Measurements from ENCODE around the gene SH3PXD2B. TPM values are rescaled to one million over a fixed set of nuclear protein-coding genes. Genes with fewer than 3 reads are reported as not detected.

SH3PXD2B gene
- total and polyA plus RNA-seq, 2 donors (not counting 1 experiment from before 2014, with no cell fraction given) = not detected

DNA sequence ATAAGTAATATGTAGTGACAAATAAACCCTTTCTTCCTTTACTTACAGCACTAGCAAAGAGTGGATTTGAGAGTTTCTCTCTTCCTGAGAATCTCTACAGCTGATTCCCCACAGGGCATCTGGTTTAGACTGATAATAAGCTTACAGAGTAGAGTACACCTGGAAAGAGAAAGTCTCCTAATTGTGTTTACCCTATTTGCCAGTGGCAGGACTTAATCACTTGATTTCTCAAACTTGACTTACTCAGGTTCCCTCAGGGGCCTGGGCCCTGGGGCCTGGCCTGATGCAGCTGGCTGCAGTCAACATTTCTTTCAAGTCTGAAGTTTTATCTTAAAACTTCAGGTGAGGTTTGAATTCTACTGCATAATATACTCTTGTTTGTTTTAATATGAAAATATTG is 132.7 kb downstream of the SH3PXD2B start:
- TF ChIP-seq, protein P1, sequence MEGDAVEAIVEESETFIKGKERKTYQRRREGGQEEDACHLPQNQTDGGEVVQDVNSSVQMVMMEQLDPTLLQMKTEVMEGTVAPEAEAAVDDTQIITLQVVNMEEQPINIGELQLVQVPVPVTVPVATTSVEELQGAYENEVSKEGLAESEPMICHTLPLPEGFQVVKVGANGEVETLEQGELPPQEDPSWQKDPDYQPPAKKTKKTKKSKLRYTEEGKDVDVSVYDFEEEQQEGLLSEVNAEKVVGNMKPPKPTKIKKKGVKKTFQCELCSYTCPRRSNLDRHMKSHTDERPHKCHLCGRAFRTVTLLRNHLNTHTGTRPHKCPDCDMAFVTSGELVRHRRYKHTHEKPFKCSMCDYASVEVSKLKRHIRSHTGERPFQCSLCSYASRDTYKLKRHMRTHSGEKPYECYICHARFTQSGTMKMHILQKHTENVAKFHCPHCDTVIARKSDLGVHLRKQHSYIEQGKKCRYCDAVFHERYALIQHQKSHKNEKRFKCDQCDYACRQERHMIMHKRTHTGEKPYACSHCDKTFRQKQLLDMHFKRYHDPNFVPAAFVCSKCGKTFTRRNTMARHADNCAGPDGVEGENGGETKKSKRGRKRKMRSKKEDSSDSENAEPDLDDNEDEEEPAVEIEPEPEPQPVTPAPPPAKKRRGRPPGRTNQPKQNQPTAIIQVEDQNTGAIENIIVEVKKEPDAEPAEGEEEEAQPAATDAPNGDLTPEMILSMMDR (IDR thresholded peaks at IDR 0.05) = no peak
- TF ChIP-seq EZH2 (IDR thresholded peaks at IDR 0.05; ENCODE audit: borderline replicate concordance, insufficient read depth, low read depth, low read length, poor library complexity, severe bottlenecking) = no peak
- peaks cover 0 to 5% of the 10 kb centered on the region in 2 donors for H3K4me1 ChIP-seq (ENCODE audit: control insufficient read depth in 2 of 2, insufficient read depth in 2 of 2, low read length in 2 of 2)
- H3K9ac ChIP-seq (ENCODE audit: low read length) = no peak overlapping the region

GRCh38 chr5:172319708-172320441 is 134.4 kb downstream of the SH3PXD2B start:
- DNase-seq (no peak), ATAC-seq (ENCODE audit: low read depth) (no peak)
- 100% methylated on average over 2 of the region's 4 CpGs for WGBS (ENCODE audit: insufficient coverage)
- Histone ChIP-seq H2AFZ (ENCODE audit: insufficient read depth, low read depth, low read length, poor library complexity, severe bottlenecking) (no peak overlapping the region), H3K4me1 (ENCODE audit: control insufficient read depth in 2 of 2, insufficient read depth in 2 of 2, low read length in 2 of 2) (peaks cover 0 to 5% of the 10 kb centered on the region in 2 donors), H3K4me3 (ENCODE audit: control extremely low read depth in 1 of 5, extremely low read depth in 1 of 5, insufficient read depth in 1 of 5, low read depth in 2 of 5, low read length in 4 of 5) (no peak overlapping the region), H3K79me2 (ENCODE audit: control insufficient read depth, insufficient read depth, low read length) (no peaks in the 10 kb centered on the region), H3K9me3 (ENCODE audit: control extremely low read depth in 1 of 3, control insufficient read depth in 2 of 3, insufficient read depth in 1 of 3, low read length in 2 of 3) (no peaks in the 10 kb centered on the region), H3K27me3 (replicated peaks in 1 of 4; ENCODE audit: control extremely low read depth in 1 of 4, control insufficient read depth in 3 of 4, insufficient read depth in 4 of 4, low read length in 3 of 4) (no peaks in the 10 kb centered on the region), H3K9ac (ENCODE audit: low read length) (no peak overlapping the region), H4K20me1 (ENCODE audit: control insufficient read depth, insufficient read depth, low read length, poor library complexity, severe bottlenecking) (no peaks in the 10 kb centered on the region), H3K36me3 (replicated peaks in 1 of 2; ENCODE audit: control extremely low read depth in 1 of 2, control insufficient read depth in 1 of 2, extremely low read depth in 1 of 2, insufficient read depth in 2 of 2, low read length in 1 of 2) (no peaks in the 10 kb centered on the region), H3K4me2 (replicated peaks; ENCODE audit: low read depth, low read length, poor library complexity, severe bottlenecking) (no peak overlapping the region), H3K27ac (ENCODE audit: low read length in 2 of 2) (no peak overlapping the region)
- no peak overlapping the region for H3K27ac Mint-ChIP-seq
- ChIA-PET POLR2A (no interaction called here), CTCF (no interaction called here)
- TF ChIP-seq, protein P1 (IDR thresholded peaks at IDR 0.05) = no peak
- no peak for TF ChIP-seq EZH2 (IDR thresholded peaks at IDR 0.05; ENCODE audit: borderline replicate concordance, insufficient read depth, low read depth, low read length, poor library complexity, severe bottlenecking)
- H3K4me1 Mint-ChIP-seq = peaks cover 20% of the 10 kb centered on the region
- no peak overlapping the region for H3K4me3 Mint-ChIP-seq
- no peaks in the 10 kb centered on the region for H3K27me3 Mint-ChIP-seq
- intact Hi-C loops (cut with micrococcal nuclease) = no loop called here
- no peaks in the 10 kb centered on the region for H3K9me3 Mint-ChIP-seq (ENCODE audit: insufficient read depth)

More for the DNA sequence above, 132.7 kb downstream of the SH3PXD2B start:
- H3K9me3 ChIP-seq (ENCODE audit: control extremely low read depth in 1 of 3, control insufficient read depth in 2 of 3, insufficient read depth in 1 of 3, low read length in 2 of 3) = no peaks in the 10 kb centered on the region
- Mint-ChIP-seq H3K27me3 (no peaks in the 10 kb centered on the region), H3K27ac (no peak overlapping the region), H3K9me3 (ENCODE audit: insufficient read depth) (no peaks in the 10 kb centered on the region), H3K4me3 (no peak overlapping the region), H3K4me1 (peaks cover 20% of the 10 kb centered on the region)
- no peak overlapping the region for H3K4me3 ChIP-seq (ENCODE audit: control extremely low read depth in 1 of 5, extremely low read depth in 1 of 5, insufficient read depth in 1 of 5, low read depth in 2 of 5, low read length in 4 of 5)
- no peak overlapping the region for H2AFZ ChIP-seq (ENCODE audit: insufficient read depth, low read depth, low read length, poor library complexity, severe bottlenecking)
- H3K27me3 ChIP-seq (replicated peaks in 1 of 4; ENCODE audit: control extremely low read depth in 1 of 4, control insufficient read depth in 3 of 4, insufficient read depth in 4 of 4, low read length in 3 of 4) = no peaks in the 10 kb centered on the region
- H3K79me2 ChIP-seq (ENCODE audit: control insufficient read depth, insufficient read depth, low read length) = no peaks in the 10 kb centered on the region
- H3K27ac ChIP-seq (ENCODE audit: low read length in 2 of 2) = no peak overlapping the region
- no peaks in the 10 kb centered on the region for H4K20me1 ChIP-seq (ENCODE audit: control insufficient read depth, insufficient read depth, low read length, poor library complexity, severe bottlenecking)
- H3K36me3 ChIP-seq (replicated peaks in 1 of 2; ENCODE audit: control extremely low read depth in 1 of 2, control insufficient read depth in 1 of 2, extremely low read depth in 1 of 2, insufficient read depth in 2 of 2, low read length in 1 of 2) = no peaks in the 10 kb centered on the region
- no peak for DNase-seq
- no peak for ATAC-seq (ENCODE audit: low read depth)
- ChIA-PET CTCF (no interaction called here), POLR2A (no interaction called here)
- H3K4me2 ChIP-seq (replicated peaks; ENCODE audit: low read depth, low read length, poor library complexity, severe bottlenecking) = no peak overlapping the region
- intact Hi-C loops (cut with micrococcal nuclease) = no loop called here

Data from B cell (primary cell).